IMR-90 (cell line): ENCODE data around the gene RAD51B. TPM values are rescaled to one million over a fixed set of nuclear protein-coding genes. Genes with fewer than 3 reads are reported as not detected.

Source experiments
- ATAC-seq: fragments of 200-7000 bp; cut with Tn5 transposase; 2 replicates; pipeline ENCODE4 v1.9.1; 2020; ENCODE audit warnings: low read depth, mild to moderate bottlenecking, moderate library complexity
- BruUV-seq: library from RNA; stranded (reverse); fragments of 400-500 nt; replicated peaks from 2 replicates; lab custom pipeline; 2021; lab: Mats Ljungman, UMichigan
- CTCF ChIA-PET: fragments of 300-600 bp; formaldehyde crosslinking; extraction: SDS; loops from one replicate; lab custom pipeline; 2021; ENCODE audit warnings: antibody characterized with exemption; lab: Yijun Ruan, JAX
- POLR2A ChIA-PET: fragments of 300-600 bp; sonication (Branson Sonifier 250); formaldehyde crosslinking; loops from one replicate; lab custom pipeline; 2022; ENCODE audit warnings: antibody characterized with exemption; ENCODE audit not compliant: unreplicated experiment; lab: Charles Lee
- DNase-seq: peaks from one replicate; pipeline ENCODE4 v3.0.0; 2013
- H2AFZ ChIP-seq: replicated peaks from 2 replicates; pipeline ENCODE3; 2013; ENCODE audit warnings: low read length, mild to moderate bottlenecking; ENCODE audit not compliant: poor library complexity
- H2AK5ac ChIP-seq: 2 replicates; pipeline ENCODE4 v1.6.1; 2013; ENCODE audit warnings: low read depth, low read length, inconsistent platforms
- H2AK9ac ChIP-seq: replicated peaks from 2 replicates; pipeline ENCODE3; 2013; ENCODE audit warnings: mild to moderate bottlenecking, low read depth, low read length, moderate library complexity; ENCODE audit not compliant: poor library complexity
- H2BK120ac ChIP-seq: 2 replicates; pipeline ENCODE4 v1.6.1; 2013; ENCODE audit warnings: low read depth, low read length, inconsistent platforms
- H2BK15ac ChIP-seq: 3 replicates; pipeline ENCODE4 v1.6.1; 2013; ENCODE audit warnings: low read depth, low read length, inconsistent platforms
- H2BK20ac ChIP-seq: 2 replicates; pipeline ENCODE4 v1.6.1; 2013; ENCODE audit warnings: low read depth, mild to moderate bottlenecking, inconsistent platforms, low read length, moderate library complexity
- H2BK5ac ChIP-seq: 2 replicates; pipeline ENCODE4 v1.6.1; 2013; ENCODE audit warnings: mild to moderate bottlenecking, low read depth, low read length, inconsistent platforms; ENCODE audit not compliant: poor library complexity, severe bottlenecking
- H3K14ac ChIP-seq: replicated peaks from 2 replicates; pipeline ENCODE4 v1.6.1; 2013; ENCODE audit warnings: low read depth, low read length, inconsistent platforms
- H3K18ac ChIP-seq: 2 replicates; pipeline ENCODE4 v1.6.1; 2013; ENCODE audit warnings: low read depth, low read length, control low read depth
- H3K23ac ChIP-seq: 2 replicates; pipeline ENCODE4 v1.6.1; 2013; ENCODE audit warnings: low read depth, low read length, inconsistent platforms
- H3K27ac ChIP-seq: 2 replicates; pipeline ENCODE4 v1.5.1; 2013; ENCODE audit warnings: mild to moderate bottlenecking, control low read depth, low read length; ENCODE audit not compliant: insufficient read depth
- H3K27me3 ChIP-seq: 2 replicates; pipeline ENCODE4 v1.6.1; 2013; ENCODE audit warnings: low read length; ENCODE audit not compliant: control insufficient read depth, insufficient read depth
- H3K36me3 ChIP-seq: 2 replicates; pipeline ENCODE4 v1.6.1; 2013; ENCODE audit warnings: low read length, mixed read lengths; ENCODE audit not compliant: control insufficient read depth, insufficient read depth
- H3K4ac ChIP-seq: 2 replicates; pipeline ENCODE4 v1.6.1; 2013; ENCODE audit warnings: low read depth, low read length, inconsistent platforms
- H3K4me1 ChIP-seq: 2 replicates; pipeline ENCODE4 v1.6.1; 2013; ENCODE audit warnings: low read length, mixed read lengths; ENCODE audit not compliant: control insufficient read depth, insufficient read depth
- H3K4me2 ChIP-seq: 2 replicates; pipeline ENCODE4 v1.6.1; 2013; ENCODE audit warnings: low read depth, mild to moderate bottlenecking, control low read depth, low read length, moderate library complexity
- H3K4me3 ChIP-seq: 2 replicates; pipeline ENCODE4 v1.5.1; 2013; ENCODE audit warnings: low read depth, mild to moderate bottlenecking, control low read depth, low read length, moderate library complexity; ENCODE audit not compliant: insufficient read depth
- H3K56ac ChIP-seq: 2 replicates; pipeline ENCODE4 v1.6.1; 2013; ENCODE audit warnings: low read length, inconsistent platforms; ENCODE audit not compliant: insufficient read depth; ENCODE audit errors: extremely low read depth
- H3K79me1 ChIP-seq, 2 experiments: 2 replicates each; pipeline ENCODE4 v1.6.1; 2013; ENCODE audit warnings: low read length in 2 of 2, inconsistent platforms in 1 of 2, low read depth in 1 of 2
- H3K9ac ChIP-seq: 2 replicates; pipeline ENCODE4 v1.6.1; 2013; ENCODE audit warnings: low read depth, low read length, control low read depth
- H3K9me1 ChIP-seq: 2 replicates; pipeline ENCODE4 v1.6.1; 2013; ENCODE audit warnings: low read length, inconsistent platforms; ENCODE audit not compliant: insufficient read depth
- H3K9me3 ChIP-seq: 2 replicates; pipeline ENCODE4 v1.6.1; 2013; ENCODE audit warnings: low read length; ENCODE audit not compliant: control insufficient read depth, insufficient read depth
- H4K20me1 ChIP-seq: 2 replicates; pipeline ENCODE4 v1.6.1; 2013; ENCODE audit warnings: low read length, inconsistent platforms; ENCODE audit not compliant: insufficient read depth
- H4K5ac ChIP-seq: 2 replicates; pipeline ENCODE4 v1.6.1; 2013; ENCODE audit warnings: mild to moderate bottlenecking, low read depth, low read length, control low read depth
- H4K8ac ChIP-seq, 2 experiments: 2 replicates each; pipeline ENCODE4 v1.6.1; 2013; ENCODE audit warnings: low read depth in 2 of 2, low read length in 2 of 2, control low read depth in 1 of 2, inconsistent platforms in 1 of 2
- H4K91ac ChIP-seq: 2 replicates; pipeline ENCODE4 v1.6.1; 2013; ENCODE audit warnings: low read depth, low read length, inconsistent platforms; ENCODE audit not compliant: insufficient read depth
- CEBPB ChIP-seq: IDR thresholded peaks from 2 replicates; pipeline ENCODE4 v1.6.1; 2012; ENCODE audit warnings: low read depth, low read length, improper control_type of control experiment
- CHD1 ChIP-seq: IDR thresholded peaks from 2 replicates; pipeline ENCODE4 v1.6.1; 2012; ENCODE audit warnings: low read depth, low read length, improper control_type of control experiment
- CTCF ChIP-seq: conservative IDR thresholded peaks from 2 replicates; pipeline ENCODE4 v1.5.1; 2012; ENCODE audit warnings: mild to moderate bottlenecking, low read depth, low read length, improper control_type of control experiment
- ELK1 ChIP-seq: fragments of 150-350 bp; IDR thresholded peaks from 2 replicates; pipeline ENCODE4 v1.6.1; 2016; ENCODE audit warnings: low read depth, mild to moderate bottlenecking, low read length, moderate library complexity, borderline replicate concordance
- FOS ChIP-seq: fragments of 150-350 bp; IDR thresholded peaks from 2 replicates; pipeline ENCODE4 v1.6.1; 2016; ENCODE audit warnings: low read depth, low read length
- MAFK ChIP-seq: IDR thresholded peaks from 2 replicates; pipeline ENCODE4 v1.6.1; 2012; ENCODE audit warnings: low read depth, low read length, improper control_type of control experiment
- MAZ ChIP-seq: IDR thresholded peaks from 2 replicates; pipeline ENCODE4 v1.6.1; 2012; ENCODE audit warnings: low read depth, mild to moderate bottlenecking, low read length, improper control_type of control experiment, moderate library complexity, borderline replicate concordance
- POLR2A ChIP-seq: IDR thresholded peaks from 2 replicates; pipeline ENCODE4 v1.6.1; 2012; ENCODE audit warnings: mild to moderate bottlenecking, low read depth, low read length
- RCOR1 ChIP-seq: IDR thresholded peaks from 2 replicates; pipeline ENCODE4 v1.6.1; 2012; ENCODE audit warnings: mild to moderate bottlenecking, low read length, improper control_type of control experiment; ENCODE audit not compliant: insufficient replicate concordance
- USF2 ChIP-seq: fragments of 150-350 bp; IDR thresholded peaks from 2 replicates; pipeline ENCODE4 v1.6.1; 2017; ENCODE audit warnings: mild to moderate bottlenecking, antibody characterized with exemption, low read length, low read depth
- WGBS, 2 experiments: methylation state at CpG; one replicate each; pipeline versions ENCODE4 v1.1.5 to v1.1.7; 2013; ENCODE audit warnings: missing lambda C conversion rate in 2 of 2; ENCODE audit not compliant: insufficient read length in 1 of 2; ENCODE audit errors: extremely low coverage in 2 of 2; 5-methylcytosine and 5-hydroxymethylcytosine counted together
- dilution Hi-C: fragments of 300-500 bp; cut with HindIII; formaldehyde crosslinking; loops from one replicate; pipeline ENCODE4 v1.14.3; 2018; ENCODE audit warnings: low sequenced_read_pairs; ENCODE audit not compliant: unreplicated experiment
- in situ Hi-C: fragments of 300-500 bp; cut with MboI; formaldehyde crosslinking; loops from 3 replicates; pipeline ENCODE4 v1.14.3; 2019; ENCODE audit warnings: low sequenced_read_pairs, inconsistent platforms, mixed read lengths
- intact Hi-C: fragments of 100-400 bp; cut with micrococcal nuclease; formaldehyde crosslinking; loops from 2 replicates; pipeline ENCODE4 v1.10.0; 2022
- polyA plus RNA-seq, 3 experiments: library from polyadenylated mRNA; depleted of rRNA; stranded (reverse); fragments of >200 nt; gene quantifications; 2 replicates each; pipeline ENCODE4 v1.2.3, GENCODE V29; 2012; ENCODE audit warnings: low replicate concordance in 1 of 3
- total RNA-seq: library from RNA; depleted of rRNA; stranded (reverse); fragments of >200 nt; gene quantifications from 2 replicates; pipeline ENCODE4 v1.2.3, GENCODE V29; 2012

Gene RAD51B
- total and polyA plus RNA-seq, 2 of the 4 experiments (the other 2 are of a cell fraction): 5.1 to 18.8 TPM

GRCh38 chr14:68182492-68182891 is 362.9 kb downstream of the RAD51B start:
- Histone ChIP-seq H2BK20ac (0 out of 2 replicates have a peak overlapping the region, but pooled peaks have one; percentile 67), H2BK120ac (no peak overlapping the region), H3K9ac (no peak overlapping the region), H2BK15ac (peak overlapping the region; percentile 33; the same call in 1 of the 3 replicates), H3K27ac (no peak overlapping the region), H3K27me3 (no peaks in the 10 kb centered on the region), H2AK5ac (peak overlapping the region; percentile 83), H3K4me1 (peaks cover 6% of the 10 kb centered on the region), H3K56ac (no peak overlapping the region), H3K9me1 (no peaks in the 10 kb centered on the region; the same call in 1 of the 2 replicates), H4K91ac (no peak overlapping the region), H4K5ac (no peak overlapping the region), H3K36me3 (no peaks in the 10 kb centered on the region), H3K18ac (peak overlapping the region; percentile 3; the same call in 1 of the 2 replicates), H3K23ac (no peak overlapping the region), H3K79me1 (no peaks in the 10 kb centered on the region; a peak in 1 of 4 replicates), H3K4ac (no peak overlapping the region), H2BK5ac (no peak overlapping the region), H4K20me1 (no peaks in the 10 kb centered on the region), H3K4me3 (no peak overlapping the region), H3K4me2 (no peak overlapping the region), H3K9me3 (no peaks in the 10 kb centered on the region), H2AK9ac (no peak overlapping the region), H3K14ac (no peak overlapping the region; the same call in 1 of the 2 replicates), H4K8ac (no peak overlapping the region), H2AFZ (no peak overlapping the region)
- DNase-seq (no peak), ATAC-seq (no peak)
- no CpG with 5 or more reads among the region's 5 CpGs for WGBS, 2 experiments
- dilution Hi-C loops: no loop called here
- intact Hi-C loops: no loop called here
- BruUV-seq: no TSS peak
- ChIA-PET POLR2A (no interaction called here), CTCF (no interaction called here)
- in situ Hi-C loops: no loop called here
- TF ChIP-seq POLR2A: no peak
- TF ChIP-seq MAZ: no peak
- no peak for TF ChIP-seq MAFK
- no peak for TF ChIP-seq CEBPB
- TF ChIP-seq USF2: no peak
- TF ChIP-seq CHD1: no peak
- no peak for TF ChIP-seq RCOR1
- no peak for TF ChIP-seq FOS
- no peak for TF ChIP-seq CTCF
- no peak for TF ChIP-seq ELK1
